NCI-H2081 (cell line): Measurements from ENCODE around the gene PER2.
"Not testable (repeated sequence)": the region's sequence is repeated elsewhere in the genome, so short reads cannot be mapped to it uniquely, and the experiment has no call there.

Source experiments
- DNase-seq, 2 experiments: peaks; one replicate each; lab custom pipeline; 2025; lab: John Stamatoyannopoulos, UW

Gene PER2, protein sequence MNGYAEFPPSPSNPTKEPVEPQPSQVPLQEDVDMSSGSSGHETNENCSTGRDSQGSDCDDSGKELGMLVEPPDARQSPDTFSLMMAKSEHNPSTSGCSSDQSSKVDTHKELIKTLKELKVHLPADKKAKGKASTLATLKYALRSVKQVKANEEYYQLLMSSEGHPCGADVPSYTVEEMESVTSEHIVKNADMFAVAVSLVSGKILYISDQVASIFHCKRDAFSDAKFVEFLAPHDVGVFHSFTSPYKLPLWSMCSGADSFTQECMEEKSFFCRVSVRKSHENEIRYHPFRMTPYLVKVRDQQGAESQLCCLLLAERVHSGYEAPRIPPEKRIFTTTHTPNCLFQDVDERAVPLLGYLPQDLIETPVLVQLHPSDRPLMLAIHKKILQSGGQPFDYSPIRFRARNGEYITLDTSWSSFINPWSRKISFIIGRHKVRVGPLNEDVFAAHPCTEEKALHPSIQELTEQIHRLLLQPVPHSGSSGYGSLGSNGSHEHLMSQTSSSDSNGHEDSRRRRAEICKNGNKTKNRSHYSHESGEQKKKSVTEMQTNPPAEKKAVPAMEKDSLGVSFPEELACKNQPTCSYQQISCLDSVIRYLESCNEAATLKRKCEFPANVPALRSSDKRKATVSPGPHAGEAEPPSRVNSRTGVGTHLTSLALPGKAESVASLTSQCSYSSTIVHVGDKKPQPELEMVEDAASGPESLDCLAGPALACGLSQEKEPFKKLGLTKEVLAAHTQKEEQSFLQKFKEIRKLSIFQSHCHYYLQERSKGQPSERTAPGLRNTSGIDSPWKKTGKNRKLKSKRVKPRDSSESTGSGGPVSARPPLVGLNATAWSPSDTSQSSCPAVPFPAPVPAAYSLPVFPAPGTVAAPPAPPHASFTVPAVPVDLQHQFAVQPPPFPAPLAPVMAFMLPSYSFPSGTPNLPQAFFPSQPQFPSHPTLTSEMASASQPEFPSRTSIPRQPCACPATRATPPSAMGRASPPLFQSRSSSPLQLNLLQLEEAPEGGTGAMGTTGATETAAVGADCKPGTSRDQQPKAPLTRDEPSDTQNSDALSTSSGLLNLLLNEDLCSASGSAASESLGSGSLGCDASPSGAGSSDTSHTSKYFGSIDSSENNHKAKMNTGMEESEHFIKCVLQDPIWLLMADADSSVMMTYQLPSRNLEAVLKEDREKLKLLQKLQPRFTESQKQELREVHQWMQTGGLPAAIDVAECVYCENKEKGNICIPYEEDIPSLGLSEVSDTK (N-terminal part only)

DNA sequence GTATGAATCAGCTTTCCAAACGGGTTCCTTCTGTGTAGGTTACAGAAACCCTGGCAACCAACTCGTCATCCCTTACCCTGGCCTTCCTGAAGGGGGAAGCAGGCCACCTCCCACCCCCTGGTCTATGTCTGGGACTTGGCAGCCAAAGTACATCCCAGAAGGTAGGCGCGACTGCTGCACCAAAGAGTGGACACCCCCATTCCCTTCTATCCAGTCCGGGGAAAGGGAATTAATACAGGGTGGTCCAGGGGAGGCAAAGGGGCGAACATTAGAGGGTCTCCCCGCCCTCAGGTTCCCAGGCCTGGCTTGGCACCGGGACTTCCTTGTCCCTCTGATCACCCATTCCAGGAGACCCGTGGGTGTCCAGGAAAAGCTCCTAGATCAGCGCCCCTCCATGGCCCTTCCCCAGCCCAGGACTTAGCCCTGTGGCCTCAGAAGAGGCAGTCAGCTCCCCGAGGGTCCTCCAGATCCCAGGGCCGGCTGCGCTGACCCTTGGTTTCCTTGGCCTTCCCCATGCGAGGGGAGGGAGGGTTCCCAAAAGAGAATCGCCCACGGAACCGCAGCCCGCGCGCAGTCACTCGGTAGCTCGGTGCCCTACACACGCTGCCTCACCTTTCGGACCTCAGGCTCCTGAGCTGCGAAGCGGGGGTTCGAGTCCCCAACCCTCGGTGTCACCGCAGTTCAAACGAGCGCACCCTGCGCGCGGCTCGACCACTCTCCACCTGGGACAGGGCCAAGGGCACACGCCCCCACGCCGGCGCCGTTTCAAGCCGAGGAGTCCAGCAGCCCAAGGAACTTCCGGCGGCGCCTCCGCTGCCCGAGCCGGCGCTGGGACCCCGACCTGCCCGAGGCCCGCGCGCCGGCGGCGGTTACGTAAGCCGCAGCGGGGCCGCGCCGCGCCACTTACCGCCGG lies at the start of gene PER2:
PER2 (minus strand) TSS at position 874 of the 913 bp plus-strand sequence. CDS start 10,674 bp downstream, outside the sequence.
- peak; percentile 52 to 61 for DNase-seq

DNA sequence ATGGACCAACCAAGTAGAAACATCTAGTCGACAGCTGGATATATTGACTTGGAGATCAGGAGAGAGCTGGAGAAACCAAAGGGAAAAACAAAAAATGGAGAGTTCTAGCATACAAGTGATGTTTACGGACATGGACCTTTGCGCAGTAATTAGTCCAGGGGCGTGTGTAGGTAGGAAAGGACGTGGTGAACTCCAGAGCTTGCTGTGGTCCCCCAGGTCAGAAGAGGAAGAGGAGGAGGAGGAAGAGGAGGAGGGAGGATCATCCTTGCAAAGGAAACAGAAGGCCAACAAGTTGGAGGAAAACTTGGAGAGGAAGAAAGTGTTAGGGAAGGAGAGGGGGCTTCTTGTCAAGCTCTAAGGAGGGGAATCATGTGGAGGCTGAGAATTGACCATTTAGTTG lies 49.4 kb upstream of the PER2 start:
- no peak for DNase-seq

DNA sequence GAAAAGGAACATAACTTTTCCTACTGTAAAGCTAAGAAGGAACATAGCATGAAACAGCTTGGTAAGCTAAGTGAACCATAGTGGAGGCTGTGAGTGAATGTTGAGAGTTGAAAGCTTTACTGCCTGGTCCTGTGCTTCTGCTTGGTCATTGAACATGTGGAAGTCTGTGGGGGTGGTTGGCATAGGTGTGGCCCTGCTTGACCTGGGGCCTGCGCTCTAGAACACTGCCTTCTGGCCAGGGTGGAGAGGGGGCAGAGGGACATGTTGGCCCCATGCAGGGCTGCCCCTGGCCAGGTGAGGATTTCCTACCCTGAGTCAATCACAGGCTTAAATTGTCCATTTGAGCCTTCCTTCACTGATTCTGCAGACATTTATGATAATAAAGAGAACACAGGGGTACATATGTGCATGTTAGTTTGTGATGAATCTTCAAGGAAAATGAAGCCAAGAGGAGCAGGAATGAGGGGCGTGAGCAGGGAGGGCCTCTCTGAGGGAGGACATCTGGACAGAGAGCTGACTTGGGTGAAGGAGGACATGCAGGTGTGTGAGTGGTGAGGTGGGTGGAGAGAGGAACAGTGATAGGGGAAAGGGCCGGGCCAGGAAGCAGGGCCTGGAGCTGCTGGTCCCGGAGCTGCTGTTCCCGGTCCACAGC lies 48.5 kb upstream of the PER2 start:
- no peak for DNase-seq

DNA sequence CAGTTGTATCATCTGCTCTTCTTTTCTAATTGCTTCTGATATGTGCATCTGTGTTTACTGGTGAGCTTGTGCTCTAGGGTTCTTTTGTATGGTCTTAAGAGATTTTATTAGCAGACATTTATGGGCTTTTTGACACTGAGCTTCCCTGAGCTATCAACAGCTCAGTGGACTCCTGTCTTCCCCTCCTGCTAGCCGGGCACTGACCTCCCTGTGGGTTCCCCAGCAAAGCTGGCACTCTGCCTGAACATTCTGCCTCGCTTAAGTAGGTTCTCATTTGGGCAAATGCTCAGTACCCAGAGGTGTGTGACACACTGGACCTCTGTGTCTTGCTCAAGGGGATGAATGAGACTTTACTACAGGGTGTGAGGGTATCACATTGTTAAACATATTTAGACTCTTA lies 47.7 kb upstream of the PER2 start:
- no peak for DNase-seq

DNA sequence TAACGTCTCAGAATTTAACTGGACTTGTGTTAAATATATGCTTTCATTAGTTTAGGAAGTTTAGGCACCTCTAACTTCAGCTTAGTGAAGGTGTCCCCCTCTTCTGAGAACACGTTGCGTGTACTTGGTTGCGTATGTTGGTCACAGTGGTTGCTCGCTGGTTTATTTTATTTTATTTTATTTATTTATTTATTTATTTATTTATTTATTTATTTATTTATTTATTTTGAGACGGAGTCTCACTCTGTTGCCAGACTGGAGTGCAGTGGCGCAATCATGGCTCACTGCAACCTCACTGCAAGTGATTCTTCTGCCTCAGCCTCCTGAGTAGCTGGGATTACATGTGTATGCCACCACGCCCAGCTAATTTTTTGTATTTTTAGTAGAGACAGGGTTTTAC lies 47.2 kb upstream of the PER2 start:
- not testable (repeated sequence) for DNase-seq

DNA sequence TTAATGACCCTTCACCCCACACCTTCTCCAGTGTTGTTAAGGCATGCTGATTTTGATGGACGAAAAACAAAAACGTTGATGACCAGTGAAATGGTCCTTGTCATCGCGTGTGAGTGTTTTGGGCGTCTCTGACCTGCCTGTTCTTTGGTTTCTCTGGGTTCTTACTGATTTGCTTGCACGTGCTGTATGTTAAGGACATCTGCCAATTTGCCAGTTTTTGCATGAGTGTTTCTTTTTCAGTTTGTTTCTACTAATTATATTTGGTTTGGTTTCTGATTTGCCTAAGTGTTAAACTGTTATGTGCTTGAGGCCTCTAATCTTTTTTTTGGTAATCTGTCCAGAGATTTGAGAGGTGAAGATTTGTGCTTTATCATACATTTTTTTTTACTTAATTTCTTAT lies 46.5 kb upstream of the PER2 start:
- no peak for DNase-seq

DNA sequence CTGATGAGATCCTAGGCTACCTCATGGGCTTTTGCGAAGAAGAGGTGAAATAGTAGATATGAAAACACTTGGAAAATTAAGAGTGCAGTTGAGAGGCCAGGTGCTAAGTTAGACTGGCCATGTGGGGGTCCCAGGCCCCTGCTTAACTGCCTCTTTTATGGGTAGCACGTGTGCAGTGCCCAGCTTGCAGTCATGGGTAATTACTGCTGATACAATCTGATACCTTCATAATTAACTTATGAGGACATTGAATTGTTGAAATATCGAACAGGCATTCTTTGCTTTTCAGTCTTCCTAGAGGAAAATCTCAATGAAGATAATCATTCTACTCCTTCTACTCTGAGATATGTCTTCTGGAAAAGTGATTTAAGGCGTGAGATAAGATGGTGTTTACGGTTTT lies 43.5 kb upstream of the PER2 start:
- no peak for DNase-seq

DNA sequence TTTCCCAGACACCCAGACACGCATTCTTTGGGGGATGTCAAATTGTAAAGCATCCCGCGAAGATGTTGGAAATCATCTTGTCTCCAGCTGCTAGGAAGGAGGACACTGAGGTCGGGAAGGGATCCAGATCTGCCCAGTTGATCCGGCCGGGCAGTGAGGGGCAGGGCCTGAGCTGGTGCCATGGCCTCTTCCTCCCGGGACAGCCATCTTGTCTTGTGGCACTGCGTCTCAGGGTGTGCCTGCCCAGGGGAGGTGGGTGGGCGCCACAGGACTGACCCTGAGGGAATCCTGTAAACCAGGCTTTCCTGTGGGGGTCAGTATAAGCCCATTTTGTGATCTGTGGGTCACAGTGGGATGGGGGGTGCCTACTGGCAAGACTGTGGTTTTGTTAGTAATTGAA lies 42.0 kb upstream of the PER2 start:
- no peak for DNase-seq

DNA sequence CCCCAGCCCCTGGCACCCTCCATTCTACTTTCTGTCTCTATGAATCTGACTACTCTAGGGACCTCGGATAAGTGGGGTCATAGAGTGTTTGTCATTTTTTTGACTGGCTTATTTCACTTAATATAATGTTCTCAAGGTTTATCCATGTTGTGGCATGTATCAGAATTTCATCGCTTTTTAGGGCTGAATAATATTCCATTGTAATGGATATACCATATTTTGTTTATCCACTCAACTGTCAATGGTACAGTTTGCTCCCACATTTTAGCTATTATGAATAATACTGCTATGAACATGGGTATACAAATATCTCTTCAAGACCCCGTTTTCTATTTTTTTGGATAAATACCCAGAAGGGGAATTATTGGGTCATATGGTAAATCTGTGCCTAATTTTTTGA lies 39.3 kb upstream of the PER2 start:
- DNase-seq: no peak

DNA sequence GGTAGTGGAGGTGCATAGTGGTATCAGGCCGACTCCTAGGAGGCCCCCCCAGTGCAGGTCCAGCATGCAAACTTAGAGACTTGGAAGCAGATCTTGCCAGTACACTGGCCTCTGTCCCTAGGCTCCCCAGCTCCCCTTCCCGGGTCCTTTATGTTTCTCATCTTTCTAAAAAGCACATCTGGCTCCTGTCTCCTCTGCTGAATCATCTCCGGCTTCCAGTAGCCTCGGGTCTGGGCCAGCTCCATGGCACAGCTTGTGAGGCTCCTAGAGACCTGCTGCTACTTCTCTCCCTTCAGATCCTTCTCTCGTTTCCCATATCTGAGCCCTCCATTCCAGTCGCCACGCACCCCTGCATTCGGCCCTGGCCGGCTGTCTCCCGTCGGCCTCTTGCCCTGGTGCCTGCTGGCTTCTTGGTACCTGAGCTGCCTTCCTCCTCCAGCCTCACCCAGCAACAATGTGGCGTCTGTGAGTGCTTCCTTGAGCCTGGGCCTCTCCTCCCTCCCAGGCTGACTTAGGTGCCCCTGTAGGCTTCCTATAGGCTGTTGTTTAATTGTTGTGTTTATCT lies 38.5 kb upstream of the PER2 start:
- DNase-seq: no peak

DNA sequence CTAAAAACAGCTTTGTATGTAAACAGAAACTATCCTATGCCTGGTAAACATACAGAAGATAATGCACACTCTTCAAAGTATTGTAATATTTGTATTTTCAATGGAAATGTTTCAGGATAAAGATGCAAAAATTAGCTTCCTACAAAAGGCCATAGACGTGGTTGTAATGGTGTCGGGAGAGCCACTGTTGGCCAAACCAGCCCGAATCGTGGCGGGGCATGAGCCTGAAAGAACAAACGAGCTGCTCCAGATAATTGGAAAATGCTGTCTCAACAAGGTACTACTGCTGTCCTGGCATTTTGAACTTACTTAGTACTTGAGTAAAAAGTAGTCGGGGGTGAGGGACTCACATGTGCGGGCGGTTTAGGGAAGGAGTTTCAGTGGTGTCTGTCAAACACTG lies 37.3 kb upstream of the PER2 start:
- DNase-seq: no peak

DNA sequence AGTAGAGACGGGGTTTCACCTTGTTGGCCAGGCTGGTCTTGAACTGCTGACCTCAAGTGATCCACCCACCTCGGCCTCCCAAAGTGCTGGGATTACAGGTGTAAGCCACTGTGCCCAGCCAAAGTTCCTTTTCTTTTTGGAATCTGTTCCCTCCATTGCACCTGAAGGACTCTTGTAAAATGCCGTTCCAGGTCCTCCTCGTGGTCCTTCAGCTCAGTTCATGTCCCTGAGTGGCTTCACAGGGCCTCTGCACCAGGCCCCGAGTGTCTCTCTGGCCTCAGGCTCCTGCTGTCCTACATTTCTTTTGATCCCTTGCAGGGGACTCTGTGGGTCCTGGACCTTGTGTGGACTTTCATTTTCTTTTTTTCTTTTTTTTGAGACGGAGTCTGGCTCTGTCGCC lies 35.8 kb upstream of the PER2 start:
- DNase-seq: not testable (repeated sequence)

DNA sequence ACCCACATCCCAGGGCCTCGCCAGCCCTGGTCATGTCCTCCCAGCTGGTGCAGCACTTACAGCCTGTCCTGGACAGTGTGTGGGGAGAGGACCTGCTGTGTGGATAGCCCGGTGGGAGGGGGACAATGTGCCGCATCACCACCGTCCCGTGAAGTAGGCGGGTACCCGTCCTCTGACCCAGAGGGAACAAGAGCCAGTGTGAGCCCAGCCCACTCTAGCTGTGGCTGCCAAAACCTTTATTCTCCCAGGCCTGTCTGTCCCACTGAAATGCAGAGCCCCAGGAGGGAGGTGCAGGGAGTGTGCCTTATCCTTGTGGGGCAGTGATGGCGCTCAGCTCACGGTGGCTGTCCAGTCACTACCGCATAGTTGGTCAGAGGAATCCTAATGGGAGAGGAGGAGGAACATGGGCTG lies 33.6 kb upstream of the PER2 start:
- DNase-seq: no peak

DNA sequence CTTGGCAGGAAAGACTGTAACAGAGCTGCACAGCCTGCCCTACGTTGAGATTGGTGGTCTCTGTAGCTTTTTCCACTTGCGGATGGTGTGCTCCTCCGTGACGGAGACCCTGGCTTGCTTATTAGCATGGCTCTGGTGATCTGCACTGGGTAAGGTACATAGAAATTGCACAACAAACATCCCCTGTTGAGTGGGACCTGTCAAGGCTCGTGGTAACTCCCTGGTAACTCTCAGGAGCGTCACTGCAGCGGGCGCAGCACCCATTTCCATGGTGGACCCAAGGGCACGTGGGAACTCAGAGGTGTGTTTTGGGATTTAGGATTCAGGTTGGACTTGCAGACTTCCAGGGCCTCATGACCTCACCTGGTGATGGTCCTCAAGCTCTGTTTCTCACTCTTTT lies 33.1 kb upstream of the PER2 start:
- DNase-seq: peak in 1 of 2 experiments; percentile 4

DNA sequence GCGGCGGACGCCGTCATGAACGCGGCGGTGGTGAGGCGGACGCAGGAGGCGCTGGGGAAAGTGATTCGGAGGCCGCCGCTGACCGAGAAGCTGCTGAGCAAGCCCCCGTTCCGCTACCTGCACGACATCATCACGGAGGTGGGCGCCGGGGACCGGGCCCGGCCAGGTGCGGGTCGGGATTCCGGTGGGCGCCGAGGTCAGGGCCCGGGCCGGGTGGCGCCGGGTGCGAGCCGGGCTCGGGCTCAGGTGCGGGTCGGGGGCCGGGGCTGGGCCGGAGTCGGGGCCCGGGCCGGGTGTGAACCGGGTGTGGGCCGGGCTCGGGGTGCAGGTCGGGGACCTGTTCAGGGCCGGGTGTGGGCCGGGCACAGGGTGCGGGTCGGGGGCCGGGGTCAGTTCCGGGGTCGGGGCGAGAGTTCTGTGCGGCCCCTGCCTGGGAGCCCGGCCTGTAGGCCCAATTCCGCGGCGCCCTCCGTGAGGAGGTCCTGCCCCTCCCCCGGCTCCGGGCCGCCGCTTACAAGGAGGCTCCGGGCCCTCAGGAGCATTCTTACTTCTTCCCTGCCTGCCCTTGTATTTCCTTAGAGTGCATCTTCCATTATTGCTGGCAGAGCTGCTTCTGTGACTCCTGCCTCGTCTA lies 32.4 kb upstream of the PER2 start:
- no peak for DNase-seq

DNA sequence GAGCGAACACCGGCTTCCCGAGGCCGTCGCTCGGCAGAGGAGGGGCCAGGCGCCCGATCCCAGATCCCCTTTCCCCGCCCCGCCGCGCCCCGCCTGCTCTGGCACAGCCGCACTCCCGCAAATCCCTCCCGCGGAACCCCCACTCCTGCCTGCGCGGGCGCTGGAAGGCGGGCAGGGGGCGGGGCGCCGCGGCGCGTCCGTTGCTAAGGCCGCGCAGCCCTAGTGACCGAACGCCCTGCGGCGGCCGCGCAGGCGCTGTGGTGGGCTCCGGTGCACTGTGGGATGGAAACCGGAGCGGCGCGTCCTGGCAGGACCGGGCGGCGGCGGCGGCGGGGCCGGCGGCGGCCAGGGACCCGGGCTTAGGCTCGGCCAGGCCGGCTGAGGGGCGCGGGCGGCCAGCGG lies 31.8 kb upstream of the PER2 start, which contains the start of gene TRAF3IP1:
TRAF3IP1 (plus strand) TSS at position 273 of the 402 bp plus-strand sequence. CDS start 145 bp downstream, outside the sequence.
- DNase-seq: peak; percentile 88 to 91

DNA sequence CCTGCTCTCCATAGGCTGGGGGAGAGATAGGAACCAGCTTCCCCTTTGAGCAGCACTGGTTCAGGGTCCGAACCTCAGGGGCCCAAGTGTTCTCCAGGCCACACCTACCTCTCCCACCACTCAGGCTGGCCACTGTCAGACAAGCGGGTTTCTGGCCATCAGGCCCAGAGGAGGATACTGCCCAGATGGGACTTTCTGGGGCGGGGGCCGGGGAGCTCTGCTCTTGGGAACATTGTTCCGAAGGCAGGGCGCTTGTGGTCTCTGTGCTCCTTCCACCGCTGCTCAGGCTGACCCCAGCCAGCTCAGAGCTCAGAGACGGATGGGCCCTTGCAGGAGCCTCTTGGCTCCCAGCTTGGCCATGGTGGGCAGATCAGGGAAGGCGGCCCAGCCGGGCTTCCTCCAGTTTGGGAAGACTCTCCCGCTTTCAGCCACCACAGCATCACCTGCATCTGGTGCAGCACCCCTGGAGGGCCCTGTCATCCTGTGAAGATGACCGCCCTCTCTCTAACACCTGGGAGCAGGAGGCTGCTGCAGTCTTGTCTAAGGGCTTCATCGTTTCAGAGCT lies 26.7 kb upstream of the PER2 start:
- no peak for DNase-seq

DNA sequence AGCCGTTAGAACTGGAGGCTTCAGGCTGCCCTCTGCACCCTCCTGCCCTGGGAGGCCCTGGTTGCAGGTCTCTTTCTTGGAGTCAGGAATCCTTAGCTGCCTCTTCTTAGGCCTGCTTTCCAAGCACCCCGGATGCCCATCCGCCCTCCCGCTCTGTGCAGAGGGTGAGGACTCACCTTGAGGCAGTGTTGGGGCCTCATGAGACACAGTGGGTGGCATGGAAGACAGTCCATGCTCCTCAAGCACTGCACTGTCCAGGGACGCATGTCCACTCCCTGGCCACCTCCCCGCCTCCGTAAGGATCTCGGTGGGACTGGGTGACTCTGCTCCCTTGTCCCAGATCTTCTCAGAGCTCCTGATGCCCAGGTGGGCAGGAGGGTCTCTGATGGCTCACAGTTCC lies 26.2 kb upstream of the PER2 start:
- no peak for DNase-seq

DNA sequence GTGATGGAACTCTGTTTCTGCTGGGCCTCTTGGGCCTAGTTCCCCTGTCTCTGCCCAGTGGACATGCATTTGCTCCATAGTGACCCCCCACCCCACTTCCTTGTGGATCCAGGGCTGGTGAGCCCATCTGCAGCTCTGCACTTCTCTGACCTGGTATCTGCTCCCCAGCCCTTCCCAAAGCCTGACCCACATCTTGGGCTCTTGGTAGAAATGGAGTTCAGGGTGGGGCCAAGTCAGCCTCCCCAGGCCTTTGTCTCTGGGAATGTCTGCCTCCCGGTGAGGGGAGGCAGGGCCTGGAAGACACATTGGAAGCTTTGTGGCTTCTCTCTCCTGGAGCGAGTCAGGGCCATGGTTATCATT lies 25.6 kb upstream of the PER2 start:
- no peak for DNase-seq
